Measurements from ENCODE around the gene FRMD4A.
"Not testable (repeated sequence)": the region's sequence is repeated elsewhere in the genome, so short reads cannot be mapped to it uniquely, and the experiment has no call there.

Gene FRMD4A

GRCh38 chr10:14215641-14216040 lies 115.1 kb downstream of the FRMD4A start:
- Histone ChIP-seq H3K36me3 (ENCODE audit: low read length) (no peaks in the 10 kb centered on the region), H3F3A (ENCODE audit: insufficient read depth) (no peaks in the 10 kb centered on the region), H3K9me2 (replicated peaks; ENCODE audit: insufficient read depth, low read length) (no peaks in the 10 kb centered on the region), H3K79me2 (ENCODE audit: insufficient read depth, low read length) (no peaks in the 10 kb centered on the region), H4K20me1 (ENCODE audit: low read depth, low read length) (no peaks in the 10 kb centered on the region), H2AFZ (ENCODE audit: low read depth, low read length, severe bottlenecking) (no peak overlapping the region), H3K4me3 (ENCODE audit: insufficient read depth, low read length, poor library complexity, severe bottlenecking) (no peak overlapping the region), H3K9ac (ENCODE audit: low read length) (no peak overlapping the region), H3K4me2 (ENCODE audit: low read depth, low read length, poor library complexity, severe bottlenecking) (no peak overlapping the region), H3K9me3 (ENCODE audit: insufficient read depth, low read length) (no peaks in the 10 kb centered on the region), H3K27ac (ENCODE audit: low read depth, low read length) (no peak overlapping the region), H3K27me3 (ENCODE audit: low read length) (no peaks in the 10 kb centered on the region)
- TF ChIP-seq CTCF (IDR thresholded peaks at IDR 0.05; ENCODE audit: insufficient read depth, low read length, poor library complexity, severe bottlenecking): no peak
- TF ChIP-seq EZH2phosphoT487 (conservative IDR thresholded peaks at IDR 0.05; ENCODE audit: low read length): no peak

GRCh38 chr10:14213703-14214102 lies 117.0 kb downstream of the FRMD4A start:
- not testable (repeated sequence) for H4K20me1 ChIP-seq (ENCODE audit: low read depth, low read length); H3K4me3 ChIP-seq (ENCODE audit: insufficient read depth, low read length, poor library complexity, severe bottlenecking); H3K4me2 ChIP-seq (ENCODE audit: low read depth, low read length, poor library complexity, severe bottlenecking); H3K27me3 ChIP-seq (ENCODE audit: low read length); H3K9me2 ChIP-seq (replicated peaks; ENCODE audit: insufficient read depth, low read length); H3F3A ChIP-seq (ENCODE audit: insufficient read depth); H3K9ac ChIP-seq (ENCODE audit: low read length); H2AFZ ChIP-seq (ENCODE audit: low read depth, low read length, severe bottlenecking); H3K9me3 ChIP-seq (ENCODE audit: insufficient read depth, low read length); H3K36me3 ChIP-seq (ENCODE audit: low read length); H3K27ac ChIP-seq (ENCODE audit: low read depth, low read length); H3K79me2 ChIP-seq (ENCODE audit: insufficient read depth, low read length)

GRCh38 chr10:14211610-14212009 lies 119.1 kb downstream of the FRMD4A start:
- H3K4me3 ChIP-seq (ENCODE audit: insufficient read depth, low read length, poor library complexity, severe bottlenecking): no peak overlapping the region
- no peaks in the 10 kb centered on the region for H4K20me1 ChIP-seq (ENCODE audit: low read depth, low read length)
- H2AFZ ChIP-seq (ENCODE audit: low read depth, low read length, severe bottlenecking): no peak overlapping the region
- no peak overlapping the region for H3K27ac ChIP-seq (ENCODE audit: low read depth, low read length)
- H3K4me2 ChIP-seq (ENCODE audit: low read depth, low read length, poor library complexity, severe bottlenecking): no peak overlapping the region
- H3K9ac ChIP-seq (ENCODE audit: low read length): no peak overlapping the region
- H3K36me3 ChIP-seq (ENCODE audit: low read length): no peaks in the 10 kb centered on the region
- H3K9me3 ChIP-seq (ENCODE audit: insufficient read depth, low read length): no peaks in the 10 kb centered on the region
- no peaks in the 10 kb centered on the region for H3F3A ChIP-seq (ENCODE audit: insufficient read depth)
- no peak for TF ChIP-seq CTCF (IDR thresholded peaks at IDR 0.05; ENCODE audit: insufficient read depth, low read length, poor library complexity, severe bottlenecking)
- no peak for TF ChIP-seq EZH2phosphoT487 (conservative IDR thresholded peaks at IDR 0.05; ENCODE audit: low read length)
- no peaks in the 10 kb centered on the region for H3K9me2 ChIP-seq (replicated peaks; ENCODE audit: insufficient read depth, low read length)
- no peaks in the 10 kb centered on the region for H3K79me2 ChIP-seq (ENCODE audit: insufficient read depth, low read length)
- no peaks in the 10 kb centered on the region for H3K27me3 ChIP-seq (ENCODE audit: low read length)

GRCh38 chr10:14208231-14208630 lies 122.5 kb downstream of the FRMD4A start:
- no peak overlapping the region for H3K4me2 ChIP-seq (ENCODE audit: low read depth, low read length, poor library complexity, severe bottlenecking)
- no peak overlapping the region for H3K4me3 ChIP-seq (ENCODE audit: insufficient read depth, low read length, poor library complexity, severe bottlenecking)
- H3K79me2 ChIP-seq (ENCODE audit: insufficient read depth, low read length): no peaks in the 10 kb centered on the region
- TF ChIP-seq CTCF (IDR thresholded peaks at IDR 0.05; ENCODE audit: insufficient read depth, low read length, poor library complexity, severe bottlenecking) (no peak), EZH2phosphoT487 (conservative IDR thresholded peaks at IDR 0.05; ENCODE audit: low read length) (no peak)
- no peaks in the 10 kb centered on the region for H3K9me2 ChIP-seq (replicated peaks; ENCODE audit: insufficient read depth, low read length)
- no peak overlapping the region for H3K27ac ChIP-seq (ENCODE audit: low read depth, low read length)
- H2AFZ ChIP-seq (ENCODE audit: low read depth, low read length, severe bottlenecking): no peak overlapping the region
- no peaks in the 10 kb centered on the region for H3K9me3 ChIP-seq (ENCODE audit: insufficient read depth, low read length)
- H3K27me3 ChIP-seq (ENCODE audit: low read length): no peaks in the 10 kb centered on the region
- H3K9ac ChIP-seq (ENCODE audit: low read length): no peak overlapping the region
- H3K36me3 ChIP-seq (ENCODE audit: low read length): no peaks in the 10 kb centered on the region
- H3F3A ChIP-seq (ENCODE audit: insufficient read depth): no peaks in the 10 kb centered on the region
- H4K20me1 ChIP-seq (ENCODE audit: low read depth, low read length): no peaks in the 10 kb centered on the region

All from SU-DHL-6 (cell line).